ENCODE data around the gene ELMOD2.

ELMOD2 gene

GRCh38 chr4:140584439-140584838 is 60.5 kb downstream of the ELMOD2 start:
- DNase-seq = no peak

- DNase-seq = no peak
Observed at GRCh38 chr4:140595065-140595464, 71.1 kb downstream of the ELMOD2 start.

GRCh38 chr4:140600408-140600807 is 76.4 kb downstream of the ELMOD2 start:
- no peak for DNase-seq

GRCh38 chr4:140602714-140603113 is 78.7 kb downstream of the ELMOD2 start:
- DNase-seq = no peak

- DNase-seq = no peak
Observed at GRCh38 chr4:140603286-140603685, 79.3 kb downstream of the ELMOD2 start.
